Measurements from ENCODE around the gene TMEFF1. TPM values are rescaled to one million over a fixed set of nuclear protein-coding genes. Genes with fewer than 3 reads are reported as not detected.
"Not testable (repeated sequence)": the region's sequence is repeated elsewhere in the genome, so short reads cannot be mapped to it uniquely, and the experiment has no call there.

The TMEFF1 gene
- total RNA-seq, 1 donor from 2014 or later, result 9.1 TPM

- peaks cover 12% of the 10 kb centered on the region for H3K36me3 Mint-ChIP-seq (ENCODE audit: unreplicated experiment)
- DNase-seq (ENCODE audit: extremely low spot score, unreplicated experiment), result no peak
- no peak for TF ChIP-seq CTCF (IDR thresholded peaks at IDR 0.05)
- H3K4me1 Mint-ChIP-seq (ENCODE audit: unreplicated experiment), result peaks cover 45% of the 10 kb centered on the region
- H3K27me3 Mint-ChIP-seq (ENCODE audit: unreplicated experiment), result no peaks in the 10 kb centered on the region
- no peak overlapping the region for H3K4me3 Mint-ChIP-seq (ENCODE audit: unreplicated experiment)
- H3K9me3 Mint-ChIP-seq (ENCODE audit: unreplicated experiment), result no peaks in the 10 kb centered on the region
- peak overlapping the region; percentile 1 for H3K27ac Mint-ChIP-seq (ENCODE audit: unreplicated experiment)
Measured at GRCh38 chr9:100432736-100433135, 40.2 kb upstream of the TMEFF1 start.

- DNase-seq (ENCODE audit: extremely low spot score, unreplicated experiment), result no peak
- H3K36me3 Mint-ChIP-seq (ENCODE audit: unreplicated experiment), result peaks cover 5% of the 10 kb centered on the region
- no peak overlapping the region for H3K4me3 Mint-ChIP-seq (ENCODE audit: unreplicated experiment)
- H3K9me3 Mint-ChIP-seq (ENCODE audit: unreplicated experiment), result no peaks in the 10 kb centered on the region
- no peaks in the 10 kb centered on the region for H3K27me3 Mint-ChIP-seq (ENCODE audit: unreplicated experiment)
- no peak for TF ChIP-seq CTCF (IDR thresholded peaks at IDR 0.05)
- H3K27ac Mint-ChIP-seq (ENCODE audit: unreplicated experiment), result peak overlapping the region; percentile 29
- peaks cover 28% of the 10 kb centered on the region for H3K4me1 Mint-ChIP-seq (ENCODE audit: unreplicated experiment)
Measured at GRCh38 chr9:100436571-100436970, 36.4 kb upstream of the TMEFF1 start.

GRCh38 chr9:100437860-100438805 lies 34.8 kb upstream of the TMEFF1 start:
- no peaks in the 10 kb centered on the region for H3K9me3 Mint-ChIP-seq (ENCODE audit: unreplicated experiment)
- TF ChIP-seq CTCF (IDR thresholded peaks at IDR 0.05), result peak; percentile 90
- no peaks in the 10 kb centered on the region for H3K27me3 Mint-ChIP-seq (ENCODE audit: unreplicated experiment)
- peak overlapping the region; percentile 1 for H3K27ac Mint-ChIP-seq (ENCODE audit: unreplicated experiment)
- peaks cover 6% of the 10 kb centered on the region for H3K36me3 Mint-ChIP-seq (ENCODE audit: unreplicated experiment)
- DNase-seq (ENCODE audit: extremely low spot score, unreplicated experiment), result peak; percentile 89
- H3K4me1 Mint-ChIP-seq (ENCODE audit: unreplicated experiment), result peaks cover 23% of the 10 kb centered on the region
- no peak overlapping the region for H3K4me3 Mint-ChIP-seq (ENCODE audit: unreplicated experiment)

GRCh38 chr9:100440071-100440470 lies 32.9 kb upstream of the TMEFF1 start:
- no peak for TF ChIP-seq CTCF (IDR thresholded peaks at IDR 0.05)
- no peak overlapping the region for H3K4me3 Mint-ChIP-seq (ENCODE audit: unreplicated experiment)
- DNase-seq (ENCODE audit: extremely low spot score, unreplicated experiment), result no peak
- H3K36me3 Mint-ChIP-seq (ENCODE audit: unreplicated experiment), result peaks cover 12% of the 10 kb centered on the region
- peak overlapping the region; percentile 58 for H3K27ac Mint-ChIP-seq (ENCODE audit: unreplicated experiment)
- H3K4me1 Mint-ChIP-seq (ENCODE audit: unreplicated experiment), result peaks cover 27% of the 10 kb centered on the region
- no peaks in the 10 kb centered on the region for H3K9me3 Mint-ChIP-seq (ENCODE audit: unreplicated experiment)
- H3K27me3 Mint-ChIP-seq (ENCODE audit: unreplicated experiment), result no peaks in the 10 kb centered on the region

GRCh38 chr9:100440487-100440886 lies 32.5 kb upstream of the TMEFF1 start:
- not testable (repeated sequence) for DNase-seq (ENCODE audit: extremely low spot score, unreplicated experiment); H3K9me3 Mint-ChIP-seq (ENCODE audit: unreplicated experiment); H3K4me3 Mint-ChIP-seq (ENCODE audit: unreplicated experiment); H3K27me3 Mint-ChIP-seq (ENCODE audit: unreplicated experiment)
- Mint-ChIP-seq H3K27ac (ENCODE audit: unreplicated experiment) (peak overlapping the region; percentile 58), H3K4me1 (ENCODE audit: unreplicated experiment) (peaks cover 27% of the 10 kb centered on the region), H3K36me3 (ENCODE audit: unreplicated experiment) (peaks cover 12% of the 10 kb centered on the region)
